C4-2B (cell line): ENCODE data around the gene ICAM4.

Source experiments
- H3K27ac ChIP-seq: fragments of 450-650 bp; 2 replicates; pipeline ENCODE4 v1.5.1; 2017
- CTCF ChIP-seq: fragments of 450-650 bp; conservative IDR thresholded peaks from 2 replicates; pipeline ENCODE4 v1.5.1; 2017; ENCODE audit warnings: mild to moderate bottlenecking
- ZFX ChIP-seq: fragments of 450-650 bp; IDR thresholded peaks from 2 replicates; pipeline ENCODE4 v1.6.1; 2017

Gene ICAM4

GRCh38 chr19:10251792-10252694, 34.7 kb upstream of the ICAM4 start, which contains the start of gene MRPL4:
Gene MRPL4, plus strand, starts transcription at chr19:10252214. Its CDS starts 40 bp downstream, at chr19:10252254.
- peak within 1 kb of the TSS; percentile 88 for H3K27ac ChIP-seq
- TF ChIP-seq CTCF = no peak
- TF ChIP-seq ZFX = peak; percentile 96; the same call in 1 of the 2 replicates

GRCh38 chr19:10252707-10253106, 34.0 kb upstream of the ICAM4 start:
- TF ChIP-seq CTCF = no peak
- no peak for TF ChIP-seq ZFX
- peak overlapping the region; percentile 88 for H3K27ac ChIP-seq

- no peak overlapping the region for H3K27ac ChIP-seq
- no peak for TF ChIP-seq ZFX
- TF ChIP-seq CTCF = no peak
Measured at GRCh38 chr19:10254244-10254643, 32.5 kb upstream of the ICAM4 start.

- no peak for TF ChIP-seq CTCF
- TF ChIP-seq ZFX = no peak
- H3K27ac ChIP-seq = no peak overlapping the region
Measured at GRCh38 chr19:10255358-10255757, 31.4 kb upstream of the ICAM4 start.

- TF ChIP-seq CTCF = no peak
- H3K27ac ChIP-seq = no peak overlapping the region
Measured at GRCh38 chr19:10256551-10256950, 30.2 kb upstream of the ICAM4 start.

- no peak overlapping the region for H3K27ac ChIP-seq
- TF ChIP-seq CTCF (no peak), ZFX (no peak)
Measured at GRCh38 chr19:10256970-10257615, 29.7 kb upstream of the ICAM4 start.

- TF ChIP-seq CTCF (no peak), ZFX (no peak)
- H3K27ac ChIP-seq = no peak overlapping the region
Measured at GRCh38 chr19:10258080-10258710, 28.6 kb upstream of the ICAM4 start.
